ENCODE data around the gene ACTG2. TPM values are rescaled to one million over a fixed set of nuclear protein-coding genes. Genes with fewer than 3 reads are reported as not detected.

ACTG2 gene
- total RNA-seq, 2 experiments from 2014 or later = not detected

GRCh38 chr2:73920577-73921545 lies 28.1 kb downstream of the ACTG2 start:
- Mint-ChIP-seq H3K9me3 (no peaks in the 10 kb centered on the region), H3K4me3 (no peak overlapping the region), H3K4me1 (peaks cover 14% of the 10 kb centered on the region), H3K27ac (no peak overlapping the region), H3K36me3 (ENCODE audit: low read depth) (no peaks in the 10 kb centered on the region), H3K27me3 (peaks cover 3% of the 10 kb centered on the region)
- peak; percentile 38 for DNase-seq
- CTCF ChIA-PET = interaction anchor here (0.9 to 1.6 kb wide), 3 partner anchors 15 to 66 kb away, joined by 3 to 4 read pairs (median 3); no protein-coding TSS in a partner anchor
- POLR2A ChIA-PET = interaction anchor here (1.1 to 1.3 kb wide), 2 partner anchors 17 to 58 kb away, joined by 3 to 4 read pairs; no protein-coding TSS in a partner anchor

GRCh38 chr2:73921581-73921980 lies 28.8 kb downstream of the ACTG2 start:
- CTCF ChIA-PET = interaction anchor here (0.9 to 1.6 kb wide), 3 partner anchors 15 to 65 kb away, joined by 3 to 4 read pairs (median 3); no protein-coding TSS in a partner anchor
- no peak for DNase-seq
- Mint-ChIP-seq H3K9me3 (no peaks in the 10 kb centered on the region), H3K27ac (no peak overlapping the region), H3K4me3 (no peak overlapping the region), H3K36me3 (ENCODE audit: low read depth) (no peaks in the 10 kb centered on the region), H3K4me1 (peaks cover 18% of the 10 kb centered on the region), H3K27me3 (peaks cover 2% of the 10 kb centered on the region)
- POLR2A ChIA-PET = interaction anchor here (1.3 kb wide), 1 partner anchor 18 kb away, joined by 4 read pairs; no protein-coding TSS in a partner anchor

DNA sequence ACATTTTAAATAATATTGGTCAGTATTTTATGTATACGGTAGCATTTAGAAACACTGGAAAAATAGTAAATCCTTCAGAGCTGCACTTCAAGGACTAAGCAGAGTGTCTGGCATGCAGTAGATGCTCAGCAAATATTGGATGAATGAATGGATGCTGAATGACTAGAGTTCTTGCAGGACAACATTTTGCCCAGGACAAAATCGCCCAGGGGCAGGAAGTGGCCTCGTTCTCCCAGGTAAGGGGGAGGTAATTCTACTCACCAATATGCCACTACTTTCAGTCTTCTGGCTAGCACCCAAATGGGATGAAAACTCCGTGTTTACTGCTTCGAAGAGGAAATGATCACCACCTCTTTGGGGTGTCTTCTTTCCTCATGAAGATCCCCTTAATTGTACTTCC lies 29.9 kb downstream of the ACTG2 start:
- DNase-seq = no peak
- POLR2A ChIA-PET = no interaction called here
- Mint-ChIP-seq H3K36me3 (ENCODE audit: low read depth) (no peaks in the 10 kb centered on the region), H3K4me1 (peaks cover 20% of the 10 kb centered on the region), H3K4me3 (no peak overlapping the region), H3K27ac (no peak overlapping the region), H3K27me3 (peaks cover 2% of the 10 kb centered on the region), H3K9me3 (no peaks in the 10 kb centered on the region)
- CTCF ChIA-PET = interaction anchor here (0.5 kb wide), 1 partner anchor 13 kb away, joined by 4 read pairs; no protein-coding TSS in a partner anchor

GRCh38 chr2:73925033-73925704 lies 32.4 kb downstream of the ACTG2 start:
- Mint-ChIP-seq H3K4me1 (peaks cover 43% of the 10 kb centered on the region), H3K4me3 (no peak overlapping the region), H3K36me3 (ENCODE audit: low read depth) (peaks cover 19% of the 10 kb centered on the region), H3K27ac (no peak overlapping the region), H3K9me3 (no peaks in the 10 kb centered on the region), H3K27me3 (peaks cover 2% of the 10 kb centered on the region)
- CTCF ChIA-PET = interaction anchor here (0.6 to 1.2 kb wide), 4 partner anchors 14 to 101 kb away, joined by 3 read pairs; no protein-coding TSS in a partner anchor
- no peak for DNase-seq
- POLR2A ChIA-PET = interaction anchor here (0.6 to 1.0 kb wide), 2 partner anchors 195 to 274 kb away, joined by 3 read pairs; no protein-coding TSS in a partner anchor

- Mint-ChIP-seq H3K9me3 (no peaks in the 10 kb centered on the region), H3K4me3 (peak overlapping the region; percentile 57), H3K27ac (peak overlapping the region; percentile 38), H3K36me3 (ENCODE audit: low read depth) (peaks cover 21% of the 10 kb centered on the region), H3K4me1 (peaks cover 50% of the 10 kb centered on the region), H3K27me3 (peaks cover 2% of the 10 kb centered on the region)
- DNase-seq = no peak
- CTCF ChIA-PET = interaction anchor here (1.2 kb wide), 1 partner anchor 102 kb away, joined by 3 read pairs; no protein-coding TSS in a partner anchor
- POLR2A ChIA-PET = interaction anchor here (1.0 to 1.3 kb wide), 2 partner anchors 81 to 194 kb away, joined by 3 to 8 read pairs; no protein-coding TSS in a partner anchor
Measured at GRCh38 chr2:73925853-73926492, 33.2 kb downstream of the ACTG2 start.

DNA sequence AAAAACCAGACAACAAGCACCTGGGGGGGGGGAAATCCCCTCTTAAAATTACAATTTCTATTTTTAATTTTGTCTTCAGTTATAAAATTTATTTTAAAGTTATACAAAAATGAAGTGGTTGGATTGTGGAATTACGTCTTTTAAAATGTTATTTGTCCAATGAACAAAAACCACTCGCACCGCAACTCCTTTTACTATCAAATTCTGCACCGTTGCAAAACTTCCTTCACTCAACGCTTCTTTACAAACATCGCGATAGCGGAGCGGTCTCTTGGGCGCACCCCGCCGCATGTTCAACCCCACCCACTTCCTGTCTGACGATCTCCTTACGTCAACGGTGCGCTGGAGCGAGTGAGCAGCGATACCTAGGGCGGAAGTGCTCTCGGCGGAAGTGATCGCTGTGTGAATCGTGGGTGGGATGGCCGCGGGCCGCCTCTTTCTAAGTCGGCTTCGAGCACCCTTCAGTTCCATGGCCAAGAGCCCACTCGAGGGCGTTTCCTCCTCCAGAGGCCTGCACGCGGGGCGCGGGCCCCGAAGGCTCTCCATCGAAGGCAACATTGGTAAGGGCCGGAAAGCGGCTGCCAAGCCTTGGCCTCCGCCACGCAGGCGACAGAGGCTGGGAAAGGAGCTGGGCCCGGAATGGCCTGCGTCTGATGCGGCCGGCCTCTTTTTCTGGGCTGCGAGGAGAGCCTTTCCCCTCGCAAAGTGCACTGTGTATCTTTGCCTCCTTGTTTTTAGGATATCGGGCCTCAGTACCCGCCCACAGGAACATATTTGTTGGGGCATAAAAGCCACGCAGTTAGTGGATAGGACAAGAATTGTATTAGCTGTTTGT lies 33.9 kb downstream of the ACTG2 start, which contains the start of gene DGUOK:
TSS of gene DGUOK (plus strand) at position 388 of the 835 bp plus-strand sequence. CDS start at position 419, 31 bp downstream.
- Mint-ChIP-seq H3K9me3 (no peaks in the 10 kb centered on the region), H3K4me3 (peak within 1 kb of the TSS; percentile 88), H3K27me3 (peaks cover 2% of the 10 kb centered on the region), H3K36me3 (ENCODE audit: low read depth) (peaks cover 27% of the 10 kb centered on the region), H3K27ac (peak within 1 kb of the TSS; percentile 92), H3K4me1 (peaks cover 57% of the 10 kb centered on the region)
- DNase-seq = peak; percentile 98
- ChIA-PET CTCF (interaction anchor here (1.0 to 1.2 kb wide), 2 partner anchors 19 to 60 kb away, joined by 3 to 6 read pairs; no protein-coding TSS in a partner anchor), POLR2A (interaction anchor here (0.6 to 1.9 kb wide), 24 partner anchors 11 to 693 kb away, joined by 3 to 20 read pairs (median 5); partner anchors contain the start of genes CCT7, MOB1A, MTHFD2 and STAMBP)

- Mint-ChIP-seq H3K36me3 (ENCODE audit: low read depth) (peaks cover 33% of the 10 kb centered on the region), H3K27ac (peak overlapping the region; percentile 92), H3K4me3 (peak overlapping the region; percentile 88), H3K9me3 (no peaks in the 10 kb centered on the region), H3K27me3 (peaks cover 2% of the 10 kb centered on the region), H3K4me1 (peaks cover 63% of the 10 kb centered on the region)
- CTCF ChIA-PET = interaction anchor here (1.0 to 1.2 kb wide), 2 partner anchors 19 to 59 kb away, joined by 3 to 6 read pairs; no protein-coding TSS in a partner anchor
- POLR2A ChIA-PET = interaction anchor here (0.6 to 1.9 kb wide), 24 partner anchors 10 to 693 kb away, joined by 3 to 20 read pairs (median 5); partner anchors contain the start of genes CCT7, MOB1A, MTHFD2 and STAMBP
- DNase-seq = no peak
Measured at GRCh38 chr2:73927344-73927743, 34.5 kb downstream of the ACTG2 start.

DNA sequence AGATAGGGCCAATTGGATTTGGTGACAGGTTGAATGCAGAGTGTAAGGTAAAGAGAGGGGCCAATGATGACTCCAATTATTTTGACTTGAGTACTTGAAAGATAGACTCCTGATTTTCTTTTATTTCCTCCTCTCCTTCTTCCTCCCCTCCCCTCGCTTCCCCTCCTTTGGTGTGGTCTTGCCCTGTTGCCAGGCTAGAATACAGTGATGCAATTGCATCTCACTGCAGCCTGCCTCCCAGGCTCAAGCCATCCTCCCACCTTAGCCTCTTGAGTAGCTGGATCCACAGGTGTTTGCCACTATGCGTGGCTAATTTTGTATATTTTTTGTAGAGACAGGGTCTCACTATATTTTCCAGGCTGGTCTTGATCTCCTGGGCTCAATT lies 36.1 kb downstream of the ACTG2 start:
- ChIA-PET CTCF (no interaction called here), POLR2A (interaction anchor here (1.8 kb wide), 1 partner anchor 10 kb away, joined by 6 read pairs; no protein-coding TSS in a partner anchor)
- peaks cover 49% of the 10 kb centered on the region for H3K36me3 Mint-ChIP-seq (ENCODE audit: low read depth)
- H3K9me3 Mint-ChIP-seq = no peaks in the 10 kb centered on the region
- H3K27me3 Mint-ChIP-seq = no peaks in the 10 kb centered on the region
- peaks cover 65% of the 10 kb centered on the region for H3K4me1 Mint-ChIP-seq
- H3K4me3 Mint-ChIP-seq = peak overlapping the region; percentile 60
- no peak for DNase-seq
- no peak overlapping the region for H3K27ac Mint-ChIP-seq

GRCh38 chr2:73930386-73930785 lies 37.6 kb downstream of the ACTG2 start:
- H3K27me3 Mint-ChIP-seq = no peaks in the 10 kb centered on the region
- peaks cover 65% of the 10 kb centered on the region for H3K4me1 Mint-ChIP-seq
- H3K36me3 Mint-ChIP-seq (ENCODE audit: low read depth) = peaks cover 53% of the 10 kb centered on the region
- ChIA-PET CTCF (interaction anchor here (1.1 kb wide), 1 partner anchor 217 kb away, joined by 3 read pairs; the partner anchor contains the start of gene BOLA3), POLR2A (interaction anchor here (1.0 to 1.8 kb wide), 2 partner anchors 8 to 460 kb away, joined by 3 to 6 read pairs; no protein-coding TSS in a partner anchor)
- no peak overlapping the region for H3K4me3 Mint-ChIP-seq
- H3K27ac Mint-ChIP-seq = no peak overlapping the region
- no peak for DNase-seq
- no peaks in the 10 kb centered on the region for H3K9me3 Mint-ChIP-seq

DNA sequence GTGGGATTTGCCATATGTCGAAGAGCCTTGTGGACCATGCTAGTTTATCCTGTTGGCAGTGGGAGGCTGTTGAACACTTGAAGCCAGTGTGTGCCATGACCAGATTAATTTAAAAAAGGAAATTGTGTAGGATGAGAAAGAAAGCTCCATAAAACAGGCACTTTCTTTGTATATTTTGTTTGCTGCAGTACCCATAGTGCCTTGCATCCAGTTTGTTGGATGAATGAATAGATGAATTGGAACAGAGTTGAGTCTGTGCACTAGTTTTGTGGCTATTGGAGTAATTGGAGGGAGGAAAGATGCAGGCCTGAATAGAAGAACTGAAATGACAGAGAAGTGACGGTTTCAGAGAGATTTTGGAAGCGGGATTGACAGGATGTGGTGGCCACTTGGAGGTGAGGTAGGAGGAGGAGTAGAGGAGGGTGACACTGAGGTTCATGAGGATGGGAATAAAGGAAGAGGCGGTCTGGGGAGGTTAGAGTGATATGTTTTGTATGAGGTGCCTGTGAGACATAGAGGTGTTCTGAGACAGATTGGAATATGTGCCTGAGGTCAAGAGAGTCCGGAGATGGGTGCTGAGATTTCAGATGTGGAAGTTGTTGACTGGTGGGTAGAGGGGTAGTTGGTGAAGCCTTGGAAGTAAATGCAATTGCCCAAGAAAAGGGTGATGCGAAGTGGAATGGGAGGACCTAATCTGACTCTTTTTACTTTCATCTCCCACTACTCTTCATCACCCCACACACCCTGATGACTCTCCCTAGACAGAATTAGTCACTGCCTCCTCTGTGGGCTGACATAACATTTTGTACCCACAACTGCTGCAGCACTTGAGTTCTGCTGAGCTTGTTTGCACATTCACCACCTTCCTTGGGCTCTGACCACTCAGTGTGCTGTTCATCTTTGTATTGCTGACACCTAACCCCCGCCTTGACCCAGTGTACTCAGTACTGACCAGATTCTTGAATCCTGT lies 39.0 kb downstream of the ACTG2 start:
- ChIA-PET POLR2A (interaction anchor here (1.0 to 2.0 kb wide), 4 partner anchors 38 to 246 kb away, joined by 3 to 7 read pairs (median 4); partner anchors contain the start of gene TET3), CTCF (interaction anchor here (1.0 kb wide), 1 partner anchor 189 kb away, joined by 4 read pairs; no protein-coding TSS in a partner anchor)
- H3K9me3 Mint-ChIP-seq = no peaks in the 10 kb centered on the region
- no peaks in the 10 kb centered on the region for H3K27me3 Mint-ChIP-seq
- peak overlapping the region; percentile 82 for H3K27ac Mint-ChIP-seq
- H3K4me3 Mint-ChIP-seq = peak overlapping the region; percentile 37
- H3K36me3 Mint-ChIP-seq (ENCODE audit: low read depth) = peaks cover 65% of the 10 kb centered on the region
- peaks cover 65% of the 10 kb centered on the region for H3K4me1 Mint-ChIP-seq
- DNase-seq = peak; percentile 52

All from activated CD4-positive, alpha-beta memory T cell treated with anti-CD3 and anti-CD28 coated beads, Interleukin-2, amount 10 ng/mL, durations not matched to agents 7 days and 5 days (primary cell).